T1000 (cell line): Measurements from ENCODE around the gene EGFLAM.

Source experiments
- DNase-seq: peaks from one replicate; lab custom pipeline; 2025; ENCODE audit warnings: mixed read lengths; lab: John Stamatoyannopoulos, UW

The EGFLAM gene

DNA sequence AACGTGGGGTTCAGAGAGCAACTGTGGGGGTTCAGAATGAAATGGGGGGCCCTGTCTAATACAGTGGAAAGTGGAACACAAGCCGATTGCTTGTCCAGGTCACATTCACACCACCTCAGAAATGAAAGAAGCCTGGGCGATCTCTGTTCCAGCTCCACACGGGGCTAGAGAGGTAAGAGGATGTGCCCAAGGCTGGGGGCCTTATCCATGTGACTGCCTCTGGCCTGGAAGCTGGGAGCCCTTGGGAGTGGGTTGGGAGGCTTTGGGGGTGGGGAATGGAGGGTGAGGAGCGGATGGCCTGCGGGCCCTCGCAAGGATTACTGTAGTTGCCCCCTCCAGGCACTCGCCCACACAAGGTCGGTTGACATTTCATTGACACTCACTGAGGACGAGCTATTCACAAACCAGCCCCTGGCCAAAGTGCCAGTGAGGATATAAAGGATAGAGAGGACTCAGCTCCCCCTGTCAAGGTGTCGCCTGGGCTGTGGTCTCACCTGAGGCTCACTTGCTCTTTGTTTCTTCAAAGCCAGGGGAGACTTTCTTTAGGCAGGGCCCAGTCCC, 211.4 kb downstream of the EGFLAM start:
- DNase-seq: no peak

DNA sequence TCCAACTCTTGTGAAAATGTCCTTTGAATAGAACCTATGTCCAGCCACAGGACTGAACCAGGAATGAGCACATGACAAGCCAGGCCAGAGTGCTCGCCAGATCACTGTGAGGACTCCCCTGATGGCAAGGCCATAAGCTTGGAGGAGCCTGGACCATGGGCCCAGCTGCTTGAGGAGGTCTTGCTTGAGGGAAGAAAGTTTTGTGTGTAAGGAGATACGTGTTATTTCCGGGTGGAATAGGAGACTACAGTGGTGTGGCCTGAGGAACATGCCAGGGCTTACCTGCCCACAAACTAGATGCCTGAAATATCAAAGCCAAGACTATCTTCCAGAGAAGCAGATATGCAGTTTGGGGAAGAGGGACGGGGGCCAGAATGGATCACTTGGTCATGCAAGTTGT, 213.3 kb downstream of the EGFLAM start:
- DNase-seq: no peak

DNA sequence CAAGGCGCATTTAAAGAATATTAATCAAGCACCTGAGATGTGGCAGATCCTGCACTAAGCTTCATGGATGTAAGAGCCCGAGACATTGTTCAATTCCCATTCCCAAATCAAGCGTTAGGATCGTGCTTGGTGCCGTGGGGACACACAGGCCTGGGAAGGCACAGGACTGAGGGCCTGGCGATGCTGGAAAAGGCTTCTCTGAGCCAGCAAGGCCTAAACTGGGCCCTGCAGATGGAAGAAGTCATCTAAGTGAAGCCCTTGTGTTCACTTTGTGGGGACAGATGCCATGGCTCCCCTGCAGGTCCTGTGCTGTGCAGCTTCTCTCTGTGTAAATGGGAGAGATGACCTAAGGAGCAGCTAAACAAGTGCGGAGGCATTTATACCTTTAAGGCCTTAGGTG, 214.2 kb downstream of the EGFLAM start:
- DNase-seq: no peak

DNA sequence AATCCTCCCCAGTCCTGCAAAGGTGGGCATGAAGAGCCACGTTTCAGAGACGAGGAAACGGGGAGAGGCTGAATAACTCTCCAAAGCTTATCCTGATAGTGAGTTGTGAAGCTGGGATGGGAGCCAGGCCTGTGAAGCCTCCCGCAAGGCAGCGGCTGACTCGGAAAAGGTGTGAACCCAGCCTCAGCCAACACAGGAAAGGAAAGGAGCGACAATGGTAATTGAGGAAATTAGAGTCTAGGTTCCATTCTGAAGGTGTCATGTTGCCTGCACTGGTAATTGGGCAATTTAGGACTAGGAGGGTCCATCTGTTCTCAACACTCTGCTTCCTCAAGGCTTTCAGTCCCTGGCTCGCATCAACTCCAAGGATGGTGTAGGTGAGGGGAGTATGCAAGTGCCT, 214.6 kb downstream of the EGFLAM start:
- DNase-seq: no peak

DNA sequence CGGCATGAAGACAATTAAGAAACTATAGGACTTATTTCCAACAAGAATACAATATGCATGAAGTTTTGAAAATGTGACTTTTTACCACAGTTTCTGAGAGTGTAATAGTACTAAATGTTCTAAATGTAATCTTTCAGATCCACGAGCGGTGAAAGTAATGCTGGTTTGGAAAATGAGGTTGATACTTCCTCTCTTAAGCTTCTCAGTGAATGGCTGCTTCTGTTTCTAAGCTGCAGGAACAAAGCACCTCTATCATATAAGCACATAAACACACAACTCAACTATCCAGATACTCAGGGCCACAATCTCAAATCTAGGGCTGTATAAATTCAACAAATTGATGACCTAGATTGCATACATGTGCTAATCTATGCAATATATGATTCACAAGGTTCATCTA, 219.8 kb downstream of the EGFLAM start:
- no peak for DNase-seq

DNA sequence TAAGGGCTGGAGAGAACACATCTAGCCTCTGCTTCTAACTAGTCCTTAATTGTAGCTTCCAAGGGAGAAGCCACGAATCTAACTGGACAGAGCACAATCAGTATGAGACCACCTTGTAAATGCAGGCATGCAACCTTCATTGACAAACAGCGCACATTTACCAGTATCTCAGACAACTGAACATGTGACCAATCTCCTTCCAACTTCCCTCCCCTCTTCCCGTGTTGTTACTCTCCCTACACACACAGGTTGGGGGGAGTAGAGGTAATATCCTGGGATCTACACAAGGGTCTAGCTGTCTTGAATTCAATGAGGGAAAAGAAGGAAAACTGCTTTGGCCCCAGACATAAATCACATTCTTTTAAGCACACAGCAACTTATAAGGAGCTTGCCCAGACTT, 220.5 kb downstream of the EGFLAM start:
- DNase-seq: no peak

DNA sequence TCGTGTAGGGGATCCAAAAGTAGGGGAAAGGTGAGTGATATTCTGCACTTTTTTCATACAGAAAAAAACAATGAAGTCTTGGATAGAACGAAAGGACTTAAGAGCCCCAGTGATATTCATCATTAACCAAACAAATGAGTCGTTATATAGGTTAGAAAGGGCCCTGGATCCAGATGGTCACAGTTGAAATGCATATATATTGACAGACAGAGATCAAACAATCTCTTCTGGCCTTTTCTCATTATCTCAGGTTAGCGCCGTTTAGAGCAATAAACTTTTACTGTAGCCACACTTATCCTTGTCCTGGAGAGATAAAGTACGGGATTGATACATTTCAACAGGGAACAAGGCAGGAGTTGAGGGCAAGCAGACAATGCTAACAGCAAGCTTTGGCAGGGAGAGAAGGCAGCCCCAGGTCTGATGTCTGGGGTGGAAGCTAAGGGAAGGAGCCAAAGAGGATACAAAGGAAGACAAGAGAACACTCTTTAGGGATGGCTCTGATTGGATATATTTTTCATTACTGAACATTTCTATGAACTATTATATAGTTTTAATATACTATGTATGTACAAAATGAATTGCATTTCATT, 221.1 kb downstream of the EGFLAM start:
- no peak for DNase-seq

DNA sequence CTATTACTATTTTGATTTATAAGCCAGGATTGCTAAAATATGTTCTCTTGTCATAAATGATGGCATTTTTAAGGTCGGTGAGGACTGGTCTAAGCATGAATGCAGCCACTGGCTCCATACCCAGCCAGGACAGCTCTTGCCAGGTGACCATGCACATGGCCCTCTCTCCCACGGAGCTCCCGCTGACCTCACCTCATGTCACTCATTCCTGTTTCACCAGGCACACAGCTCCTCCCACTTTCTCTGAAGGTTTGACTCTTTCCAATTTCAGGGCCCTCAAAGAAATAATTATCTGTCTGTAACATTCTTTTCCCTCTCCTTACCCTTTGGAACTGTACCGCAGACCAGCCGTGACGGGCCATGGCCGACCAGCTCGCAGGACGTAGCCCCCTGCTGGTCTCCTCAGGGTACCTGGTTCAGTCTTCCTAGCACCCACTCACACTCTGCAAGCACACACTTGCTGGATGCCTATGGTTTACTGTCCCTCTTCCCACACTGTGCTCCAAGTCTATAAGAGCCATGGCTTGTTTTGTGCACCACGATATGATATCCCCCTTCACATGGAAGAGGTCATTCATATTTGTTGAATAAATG, 225.5 kb downstream of the EGFLAM start:
- DNase-seq: no peak

DNA sequence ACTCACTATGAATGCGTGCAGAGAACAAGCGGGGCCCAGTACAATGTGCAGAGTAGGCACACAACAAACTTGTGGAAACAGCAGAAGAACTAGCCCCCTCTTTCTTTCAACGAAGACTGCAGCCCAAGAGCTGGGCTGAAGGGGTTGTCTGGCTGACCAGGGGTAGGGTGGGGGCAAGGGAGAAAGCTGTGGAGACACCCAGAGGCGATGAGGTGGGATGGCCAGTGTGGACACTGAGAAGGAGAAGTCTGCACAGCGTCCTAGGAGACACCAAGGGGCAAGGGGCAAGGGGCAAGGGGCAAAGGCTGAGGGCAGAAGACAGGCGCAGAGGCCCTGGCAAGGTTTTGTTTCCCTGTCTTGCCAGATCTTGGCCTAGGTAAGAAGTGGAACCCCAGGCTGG, 235.8 kb downstream of the EGFLAM start:
- DNase-seq: no peak

DNA sequence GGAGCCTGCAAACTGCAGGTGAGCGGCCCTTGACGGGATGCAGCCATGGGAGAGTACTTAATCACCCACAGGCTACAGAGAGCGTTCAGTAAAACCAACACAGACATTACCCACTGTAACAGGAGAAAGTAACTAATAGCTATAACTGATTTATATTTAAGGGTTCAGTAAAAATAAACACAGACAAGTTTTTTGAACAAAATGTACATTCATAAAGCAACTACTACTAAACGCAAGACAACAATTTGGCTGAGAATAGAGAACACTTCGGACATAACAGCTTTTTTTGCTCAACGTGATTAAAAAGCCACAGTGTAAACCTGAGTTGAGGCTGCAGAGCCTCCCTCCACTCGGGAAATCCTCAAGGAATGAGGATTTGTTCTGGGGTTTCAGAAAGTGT, 236.4 kb downstream of the EGFLAM start:
- no peak for DNase-seq

DNA sequence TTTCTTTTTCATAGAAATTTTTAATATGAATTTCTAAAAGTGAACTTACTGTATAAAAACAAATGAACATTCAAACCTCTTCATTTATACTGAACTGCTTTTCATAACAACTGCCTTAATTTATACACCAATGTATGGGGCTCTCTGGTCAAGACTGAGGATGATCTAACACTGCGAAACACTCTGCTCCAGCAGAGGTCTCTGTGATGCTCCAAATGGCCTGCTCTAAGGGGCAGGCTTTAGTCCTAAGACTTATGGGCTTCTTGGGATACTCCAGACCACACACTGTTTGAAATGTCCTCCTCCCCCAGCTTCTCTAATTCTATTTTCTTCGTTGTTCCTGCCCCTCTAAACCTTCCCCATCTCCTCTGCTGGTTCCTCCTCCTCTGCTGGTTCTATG, 239.6 kb downstream of the EGFLAM start:
- no peak for DNase-seq

DNA sequence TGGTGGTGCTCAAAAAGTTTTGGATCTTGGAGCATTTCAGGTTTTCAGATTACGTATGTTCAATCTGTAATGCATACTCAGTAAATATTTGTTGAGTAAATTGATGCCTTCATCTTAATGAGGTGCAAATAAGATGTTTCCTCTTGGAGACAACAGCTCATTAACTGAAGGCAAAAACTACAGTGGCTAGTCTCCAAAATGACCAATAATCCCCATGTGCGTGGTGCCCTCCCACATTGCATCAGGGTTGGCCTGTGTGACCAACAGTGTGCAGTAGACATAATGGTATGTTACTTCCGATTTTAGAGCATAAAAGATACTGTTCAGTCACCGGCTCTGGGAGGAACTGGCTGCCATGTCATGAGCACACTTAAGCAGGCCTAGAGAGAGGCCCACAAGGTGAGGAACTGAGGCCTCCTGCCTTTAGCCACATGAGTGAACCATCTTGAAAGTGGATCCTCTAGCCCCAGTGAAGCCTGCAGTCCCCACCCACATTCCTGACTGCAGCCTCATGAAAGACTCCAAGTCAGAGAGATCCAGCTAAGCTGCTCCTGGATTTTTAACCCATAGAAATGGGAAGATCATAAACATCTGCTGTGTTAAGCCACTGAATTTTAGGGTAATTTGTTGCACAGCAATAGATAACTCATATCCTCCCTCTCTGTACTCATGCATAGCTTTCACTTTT, 242.4 kb downstream of the EGFLAM start:
- DNase-seq: no peak

DNA sequence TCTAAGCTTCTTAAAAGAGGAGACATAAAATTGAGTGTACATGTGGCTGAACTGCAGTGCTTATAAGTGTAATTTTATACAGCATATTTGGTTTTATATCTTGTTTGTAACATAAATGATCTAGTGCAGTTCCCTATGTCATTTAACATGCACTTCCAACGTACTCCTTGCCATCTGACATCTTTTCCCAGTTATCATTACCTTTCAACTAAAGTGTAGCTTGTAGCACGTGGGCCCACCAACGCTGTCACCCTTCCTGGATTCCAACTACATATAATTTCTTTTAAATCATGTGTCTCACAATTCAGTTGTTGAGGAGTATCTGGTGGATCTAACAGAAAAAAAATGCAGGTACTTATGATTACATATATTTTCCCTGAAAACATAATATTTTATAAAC, 247.9 kb downstream of the EGFLAM start:
- no peak for DNase-seq

DNA sequence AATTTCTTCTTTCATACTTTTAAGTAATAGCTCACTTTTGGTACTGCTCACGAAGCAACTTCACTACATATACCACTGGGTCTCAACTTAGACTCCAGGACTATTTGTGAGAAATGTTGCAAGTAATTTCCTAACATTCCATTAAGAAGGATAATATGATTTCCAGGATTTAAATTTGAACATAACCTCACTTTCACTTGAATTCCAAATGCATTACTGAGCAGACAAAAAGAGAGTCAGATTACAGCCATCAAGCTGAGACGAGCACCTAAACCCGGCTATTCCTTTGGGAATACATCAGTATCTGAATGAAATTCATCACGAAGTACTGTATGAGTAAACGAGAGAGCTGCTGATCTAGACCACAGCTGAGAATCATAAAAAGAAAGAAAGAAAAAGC, 250.8 kb downstream of the EGFLAM start:
- DNase-seq: peak; percentile 20
